Cardiac muscle cell (in vitro differentiated cells and primary cell): ENCODE measurements around the gene SPRED2. TPM values are rescaled to one million over a fixed set of nuclear protein-coding genes. Genes with fewer than 3 reads are reported as not detected.

Source experiments
- DNase-seq, 2 donors: peaks; one replicate each; pipeline versions ENCODE4 v3.0.0 to v3.0.0-alpha.2; 2010 to 2017; ENCODE audit warnings: low read depth in 1 of 2, low spot score in 1 of 2
- H3K27ac ChIP-seq: fragments of 200-600 bp; sonication (generic); 2 replicates; pipeline ENCODE4 v1.5.1; 2016
- H3K27me3 ChIP-seq: fragments of 200-600 bp; sonication (generic); 2 replicates; pipeline ENCODE4 v1.6.0; 2016; ENCODE audit warnings: control low read depth
- H3K36me3 ChIP-seq: fragments of 200-600 bp; sonication (generic); 2 replicates; pipeline ENCODE4 v1.5.1; 2016; ENCODE audit warnings: control low read depth
- H3K4me1 ChIP-seq: fragments of 200-600 bp; sonication (generic); 2 replicates; pipeline ENCODE4 v1.8.1; 2017; ENCODE audit warnings: low read depth, mild to moderate bottlenecking, mixed run types
- H3K4me3 ChIP-seq: fragments of 200-600 bp; sonication (generic); 2 replicates; pipeline ENCODE4 v1.5.1; 2016; ENCODE audit warnings: mild to moderate bottlenecking
- H3K9me3 ChIP-seq: fragments of 200-600 bp; sonication (generic); 2 replicates; pipeline ENCODE4 v1.5.1; 2017; ENCODE audit warnings: low read depth, mild to moderate bottlenecking, control low read depth
- polyA plus RNA-seq: library from polyadenylated mRNA; unstranded; fragments of >200 nt; fragmentation: Nextera tagmentation; extraction: Ambion mirVana; gene quantifications from 2 replicates; pipeline ENCODE4 v1.2.1, GENCODE V29; 2016
- total RNA-seq: library from RNA; depleted of rRNA; stranded (reverse); fragments of >200 nt; gene quantifications from 2 replicates; pipeline ENCODE4 v1.2.3, GENCODE V29; 2016
- TF ChIP-seq, protein P1 (sequence below): IDR thresholded peaks from 2 replicates; pipeline ENCODE4 v1.5.1; 2012; ENCODE audit warnings: low read depth, mild to moderate bottlenecking, low read length

The SPRED2 gene
- total and polyA plus RNA-seq, 2 experiments from 2014 or later = 11.7 to 18.9 TPM

- TF ChIP-seq, protein P1, sequence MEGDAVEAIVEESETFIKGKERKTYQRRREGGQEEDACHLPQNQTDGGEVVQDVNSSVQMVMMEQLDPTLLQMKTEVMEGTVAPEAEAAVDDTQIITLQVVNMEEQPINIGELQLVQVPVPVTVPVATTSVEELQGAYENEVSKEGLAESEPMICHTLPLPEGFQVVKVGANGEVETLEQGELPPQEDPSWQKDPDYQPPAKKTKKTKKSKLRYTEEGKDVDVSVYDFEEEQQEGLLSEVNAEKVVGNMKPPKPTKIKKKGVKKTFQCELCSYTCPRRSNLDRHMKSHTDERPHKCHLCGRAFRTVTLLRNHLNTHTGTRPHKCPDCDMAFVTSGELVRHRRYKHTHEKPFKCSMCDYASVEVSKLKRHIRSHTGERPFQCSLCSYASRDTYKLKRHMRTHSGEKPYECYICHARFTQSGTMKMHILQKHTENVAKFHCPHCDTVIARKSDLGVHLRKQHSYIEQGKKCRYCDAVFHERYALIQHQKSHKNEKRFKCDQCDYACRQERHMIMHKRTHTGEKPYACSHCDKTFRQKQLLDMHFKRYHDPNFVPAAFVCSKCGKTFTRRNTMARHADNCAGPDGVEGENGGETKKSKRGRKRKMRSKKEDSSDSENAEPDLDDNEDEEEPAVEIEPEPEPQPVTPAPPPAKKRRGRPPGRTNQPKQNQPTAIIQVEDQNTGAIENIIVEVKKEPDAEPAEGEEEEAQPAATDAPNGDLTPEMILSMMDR = no peak
- no peak for DNase-seq
- H3K4me3 ChIP-seq = no peak overlapping the region
- H3K27ac ChIP-seq = no peak overlapping the region
- H3K9me3 ChIP-seq = no peaks in the 10 kb centered on the region
- H3K4me1 ChIP-seq = peaks cover 11% of the 10 kb centered on the region
- no peaks in the 10 kb centered on the region for H3K36me3 ChIP-seq
- peaks cover 3% of the 10 kb centered on the region for H3K27me3 ChIP-seq
Measured at GRCh38 chr2:65296971-65297370, 135.4 kb downstream of the SPRED2 start.

- Histone ChIP-seq H3K27ac (no peak overlapping the region), H3K4me3 (no peak overlapping the region), H3K27me3 (peaks cover 3% of the 10 kb centered on the region), H3K9me3 (no peaks in the 10 kb centered on the region), H3K4me1 (no peaks in the 10 kb centered on the region), H3K36me3 (no peaks in the 10 kb centered on the region)
- TF ChIP-seq, protein P1 = no peak
- DNase-seq = no peak
Measured at GRCh38 chr2:65294701-65295100, 137.7 kb downstream of the SPRED2 start.

- Histone ChIP-seq H3K27ac (no peak overlapping the region), H3K4me1 (no peaks in the 10 kb centered on the region), H3K9me3 (no peaks in the 10 kb centered on the region), H3K27me3 (peaks cover 3% of the 10 kb centered on the region), H3K36me3 (no peaks in the 10 kb centered on the region), H3K4me3 (no peak overlapping the region)
- TF ChIP-seq, protein P1 = no peak
- no peak for DNase-seq
Measured at GRCh38 chr2:65294136-65294535, 138.3 kb downstream of the SPRED2 start.

- no peak for DNase-seq
- H3K9me3 ChIP-seq = no peaks in the 10 kb centered on the region
- H3K36me3 ChIP-seq = no peaks in the 10 kb centered on the region
- no peak overlapping the region for H3K4me3 ChIP-seq
- H3K27me3 ChIP-seq = peaks cover 3% of the 10 kb centered on the region
- H3K4me1 ChIP-seq = no peaks in the 10 kb centered on the region
- no peak overlapping the region for H3K27ac ChIP-seq
- TF ChIP-seq, protein P1 = no peak
Measured at GRCh38 chr2:65293376-65293775, 139.0 kb downstream of the SPRED2 start.

- Histone ChIP-seq H3K4me1 (no peaks in the 10 kb centered on the region), H3K27ac (no peak overlapping the region), H3K27me3 (peaks cover 10% of the 10 kb centered on the region), H3K4me3 (no peak overlapping the region), H3K36me3 (no peaks in the 10 kb centered on the region), H3K9me3 (no peaks in the 10 kb centered on the region)
- TF ChIP-seq, protein P1 = no peak
- no peak for DNase-seq
Measured at GRCh38 chr2:65292461-65293011, 139.9 kb downstream of the SPRED2 start.

DNA sequence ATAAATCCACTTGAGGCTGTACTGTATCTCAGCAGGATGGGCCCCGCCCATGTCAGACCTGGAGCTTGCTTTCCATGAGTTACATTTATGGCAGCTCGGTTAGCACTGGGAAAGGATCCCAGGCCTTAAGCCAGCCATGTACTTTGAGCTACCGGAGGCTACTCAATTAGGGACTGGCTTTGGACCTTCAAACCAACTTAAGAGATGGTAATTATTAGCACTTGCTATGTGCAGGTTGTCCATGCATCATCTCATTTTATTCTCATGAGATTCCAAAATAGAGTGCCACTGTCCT lies 140.3 kb downstream of the SPRED2 start:
- no peaks in the 10 kb centered on the region for H3K36me3 ChIP-seq
- no peak for DNase-seq
- H3K27me3 ChIP-seq = peaks cover 14% of the 10 kb centered on the region
- TF ChIP-seq, protein P1 = no peak
- H3K4me1 ChIP-seq = no peaks in the 10 kb centered on the region
- H3K9me3 ChIP-seq = no peaks in the 10 kb centered on the region
- no peak overlapping the region for H3K4me3 ChIP-seq
- H3K27ac ChIP-seq = no peak overlapping the region
